ENCODE data around the gene LSR. TPM values are rescaled to one million over a fixed set of nuclear protein-coding genes. Genes with fewer than 3 reads are reported as not detected.

The LSR gene
- total RNA-seq, 1 donor from 2014 or later: 32.9 TPM

DNA sequence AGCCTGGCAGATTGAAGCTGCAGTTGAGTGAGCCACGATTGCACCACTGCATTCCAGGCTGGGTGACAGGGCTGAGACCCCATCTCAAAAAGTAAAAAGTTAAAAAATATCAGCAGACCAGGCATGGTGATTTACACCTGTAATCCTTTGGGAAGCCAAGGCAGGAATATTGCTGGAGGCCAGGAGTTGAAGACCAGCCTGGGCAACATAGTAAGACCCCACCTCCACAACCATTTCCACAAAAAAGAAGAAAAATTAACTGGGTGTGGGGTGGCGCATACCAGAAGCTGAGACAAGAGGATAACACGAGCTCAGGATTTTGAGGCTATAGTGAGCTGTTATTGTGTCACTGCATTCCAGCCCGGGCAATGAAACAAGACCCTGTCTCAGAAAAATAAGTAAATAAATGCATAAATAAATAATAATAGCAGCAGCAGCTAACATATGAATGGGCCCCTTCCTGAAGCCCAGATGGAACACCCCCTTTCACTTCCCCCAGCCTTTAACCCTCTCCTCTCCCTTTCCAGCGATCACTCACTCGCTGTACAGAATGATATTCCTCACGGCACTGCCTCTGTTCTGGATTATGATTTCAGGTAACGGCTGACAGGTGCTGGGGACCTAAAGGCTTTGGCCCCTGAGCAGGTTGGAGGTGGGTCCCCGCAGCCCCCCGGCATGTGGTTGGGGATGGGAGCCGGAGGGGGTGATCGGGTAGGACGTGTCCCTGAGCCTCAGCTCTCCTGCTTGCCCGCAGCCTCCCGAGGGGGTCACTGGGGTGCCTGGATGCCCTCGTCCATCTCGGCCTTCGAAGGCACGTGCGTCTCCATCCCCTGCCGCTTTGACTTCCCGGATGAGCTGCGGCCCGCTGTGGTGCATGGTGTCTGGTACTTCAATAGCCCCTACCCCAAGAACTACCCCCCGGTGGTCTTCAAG is 46.3 kb downstream of the LSR start:
- Histone ChIP-seq H3K27me3 (no peaks in the 10 kb centered on the region), H3K27ac (no peak overlapping the region)

GRCh38 chr19:35295792-35296462 is 47.1 kb downstream of the LSR start:
- H3K27ac ChIP-seq: no peak overlapping the region
- TF ChIP-seq, protein P1, sequence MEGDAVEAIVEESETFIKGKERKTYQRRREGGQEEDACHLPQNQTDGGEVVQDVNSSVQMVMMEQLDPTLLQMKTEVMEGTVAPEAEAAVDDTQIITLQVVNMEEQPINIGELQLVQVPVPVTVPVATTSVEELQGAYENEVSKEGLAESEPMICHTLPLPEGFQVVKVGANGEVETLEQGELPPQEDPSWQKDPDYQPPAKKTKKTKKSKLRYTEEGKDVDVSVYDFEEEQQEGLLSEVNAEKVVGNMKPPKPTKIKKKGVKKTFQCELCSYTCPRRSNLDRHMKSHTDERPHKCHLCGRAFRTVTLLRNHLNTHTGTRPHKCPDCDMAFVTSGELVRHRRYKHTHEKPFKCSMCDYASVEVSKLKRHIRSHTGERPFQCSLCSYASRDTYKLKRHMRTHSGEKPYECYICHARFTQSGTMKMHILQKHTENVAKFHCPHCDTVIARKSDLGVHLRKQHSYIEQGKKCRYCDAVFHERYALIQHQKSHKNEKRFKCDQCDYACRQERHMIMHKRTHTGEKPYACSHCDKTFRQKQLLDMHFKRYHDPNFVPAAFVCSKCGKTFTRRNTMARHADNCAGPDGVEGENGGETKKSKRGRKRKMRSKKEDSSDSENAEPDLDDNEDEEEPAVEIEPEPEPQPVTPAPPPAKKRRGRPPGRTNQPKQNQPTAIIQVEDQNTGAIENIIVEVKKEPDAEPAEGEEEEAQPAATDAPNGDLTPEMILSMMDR (IDR thresholded peaks at IDR 0.05): no peak
- TF ChIP-seq POLR2A (IDR thresholded peaks at IDR 0.05) (no peak), POLR2AphosphoS5 (IDR thresholded peaks at IDR 0.05; ENCODE audit: insufficient read depth in 1 of 2, low read depth in 1 of 2) (no peak)
- H3K4me3 ChIP-seq: no peak overlapping the region
- DNase-seq (ENCODE audit: extremely low spot score in 2 of 2): no peak
- intact Hi-C loops (cut with DNase I): no loop called here
- H3K27me3 ChIP-seq: no peaks in the 10 kb centered on the region
- no peaks in the 10 kb centered on the region for H3K9me3 ChIP-seq
- no peaks in the 10 kb centered on the region for H3K36me3 ChIP-seq
- H3K4me1 ChIP-seq: no peaks in the 10 kb centered on the region

More for the DNA sequence above, 46.3 kb downstream of the LSR start:
- intact Hi-C loops (cut with DNase I): no loop called here
- Histone ChIP-seq H3K4me3 (no peak overlapping the region), H3K4me1 (no peaks in the 10 kb centered on the region), H3K36me3 (no peaks in the 10 kb centered on the region), H3K9me3 (no peaks in the 10 kb centered on the region)
- TF ChIP-seq POLR2A (IDR thresholded peaks at IDR 0.05): no peak
- no peak for TF ChIP-seq POLR2AphosphoS5 (IDR thresholded peaks at IDR 0.05; ENCODE audit: insufficient read depth in 1 of 2, low read depth in 1 of 2)
- TF ChIP-seq, protein P1 (IDR thresholded peaks at IDR 0.05): no peak
- no peak for DNase-seq (ENCODE audit: extremely low spot score in 2 of 2)

DNA sequence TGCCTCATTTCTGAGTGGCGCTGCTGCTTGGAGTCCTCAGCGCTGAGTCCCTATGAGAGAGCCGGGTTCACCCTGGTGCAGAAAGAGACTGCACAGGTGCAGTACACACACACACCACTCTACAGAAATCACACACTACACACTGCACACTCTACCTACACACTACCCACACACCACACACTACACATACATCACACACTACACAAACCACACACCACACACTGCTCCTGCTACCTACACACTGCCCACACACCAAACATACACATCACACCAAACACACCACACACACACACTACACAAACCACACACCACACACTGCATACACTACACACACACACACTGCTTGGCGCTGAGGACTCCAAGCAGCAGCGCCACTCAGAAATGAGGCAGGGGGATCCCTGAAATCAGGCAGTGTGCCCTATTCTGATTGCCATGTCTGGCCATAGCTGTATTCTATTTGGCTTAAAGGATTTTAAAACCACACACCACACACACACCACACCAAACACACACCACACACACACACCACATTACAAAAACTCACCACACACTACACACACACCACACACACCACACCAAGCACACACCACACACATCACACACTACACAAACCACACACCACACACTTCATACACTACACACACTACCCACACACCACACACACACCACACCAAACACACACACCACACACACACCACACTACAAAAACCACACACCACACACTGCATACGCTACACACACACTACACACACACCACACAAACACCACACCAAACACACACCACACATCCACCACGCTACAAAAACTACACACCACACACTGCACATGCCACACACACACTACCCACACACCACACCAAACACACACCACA is 48.1 kb downstream of the LSR start:
- no peak overlapping the region for H3K4me3 ChIP-seq
- no peaks in the 10 kb centered on the region for H3K9me3 ChIP-seq
- no peaks in the 10 kb centered on the region for H3K4me1 ChIP-seq
- TF ChIP-seq, protein P1 (IDR thresholded peaks at IDR 0.05): no peak
- TF ChIP-seq POLR2AphosphoS5 (IDR thresholded peaks at IDR 0.05; ENCODE audit: insufficient read depth in 1 of 2, low read depth in 1 of 2) (no peak), POLR2A (IDR thresholded peaks at IDR 0.05) (no peak)
- H3K27ac ChIP-seq: no peak overlapping the region
- H3K36me3 ChIP-seq: no peaks in the 10 kb centered on the region
- H3K27me3 ChIP-seq: no peaks in the 10 kb centered on the region
- intact Hi-C loops (cut with DNase I): no loop called here
- no peak for DNase-seq (ENCODE audit: extremely low spot score in 2 of 2)

DNA sequence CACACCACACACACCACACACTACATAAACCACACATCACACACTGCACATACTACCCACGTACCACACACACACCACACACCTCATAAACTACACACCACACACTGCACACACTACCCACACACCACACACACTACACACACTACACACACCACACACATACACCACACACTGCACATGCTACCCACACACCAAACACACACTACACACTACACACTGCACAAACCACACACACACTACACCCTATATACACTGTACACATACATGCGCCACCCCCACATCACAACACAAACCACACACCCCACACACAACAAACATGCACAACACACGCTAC is 48.7 kb downstream of the LSR start:
- no peaks in the 10 kb centered on the region for H3K36me3 ChIP-seq
- no peaks in the 10 kb centered on the region for H3K9me3 ChIP-seq
- no peak for DNase-seq (ENCODE audit: extremely low spot score in 2 of 2)
- H3K27me3 ChIP-seq: no peaks in the 10 kb centered on the region
- intact Hi-C loops (cut with DNase I): no loop called here
- no peak overlapping the region for H3K27ac ChIP-seq
- H3K4me1 ChIP-seq: no peaks in the 10 kb centered on the region
- TF ChIP-seq POLR2AphosphoS5 (IDR thresholded peaks at IDR 0.05; ENCODE audit: insufficient read depth in 1 of 2, low read depth in 1 of 2): no peak
- TF ChIP-seq, protein P1 (IDR thresholded peaks at IDR 0.05): no peak
- no peak for TF ChIP-seq POLR2A (IDR thresholded peaks at IDR 0.05)
- H3K4me3 ChIP-seq: no peak overlapping the region
